ENCODE data around the gene KBTBD13. TPM values are rescaled to one million over a fixed set of nuclear protein-coding genes. Genes with fewer than 3 reads are reported as not detected.
A peak's percentile ranks its signal among the peaks of the same experiment; 100 is the strongest.

Gene KBTBD13
- total and polyA plus RNA-seq, 4 donors, result 0.04 to 0.23 (median 0.18) TPM

DNA sequence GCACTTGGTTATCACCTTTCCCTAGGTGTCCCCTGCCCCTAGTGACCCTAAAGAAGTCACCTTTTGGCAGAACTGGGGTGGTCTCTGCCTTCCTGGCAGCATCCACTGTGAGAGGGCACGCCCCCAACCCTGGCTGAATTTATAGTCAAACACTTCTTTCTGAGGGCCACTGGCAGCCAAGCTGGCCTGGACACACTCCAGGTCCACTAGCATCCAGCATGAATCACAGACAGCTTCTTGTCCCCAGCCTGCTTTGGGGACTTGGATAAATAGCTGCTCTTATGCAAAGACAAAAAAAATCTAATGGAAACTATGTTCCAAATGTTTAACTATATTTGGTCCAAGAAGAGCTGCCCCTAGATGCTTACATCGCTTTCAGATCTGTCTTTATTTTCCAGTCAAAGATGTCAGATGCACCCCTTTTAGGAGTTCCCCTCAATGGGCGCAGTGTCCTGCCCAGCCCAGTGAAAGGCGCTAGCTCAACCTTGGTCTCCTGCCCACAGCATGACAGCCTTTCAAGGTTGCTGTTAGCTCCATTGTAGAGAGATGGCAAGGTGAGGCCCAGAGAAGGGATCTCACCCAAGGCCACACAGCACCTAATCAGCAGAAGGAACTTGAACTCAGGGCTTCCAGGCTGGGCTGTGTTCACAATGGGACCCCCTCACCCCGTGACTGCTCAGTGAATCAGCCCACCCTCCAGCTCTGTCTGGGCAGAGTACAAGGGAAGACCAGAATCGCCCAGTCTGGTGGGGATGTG is 15.7 kb upstream of the KBTBD13 start:
- H3K9me3 ChIP-seq (ENCODE audit: control insufficient read depth in 4 of 4, insufficient read depth in 3 of 4, low read length in 3 of 4), result no peaks in the 10 kb centered on the region
- DNase-seq (peak; percentile 58 to 80 (median 70)), ATAC-seq (ENCODE audit: insufficient read depth, low FRiP score) (no peak)
- TF ChIP-seq, protein P1, sequence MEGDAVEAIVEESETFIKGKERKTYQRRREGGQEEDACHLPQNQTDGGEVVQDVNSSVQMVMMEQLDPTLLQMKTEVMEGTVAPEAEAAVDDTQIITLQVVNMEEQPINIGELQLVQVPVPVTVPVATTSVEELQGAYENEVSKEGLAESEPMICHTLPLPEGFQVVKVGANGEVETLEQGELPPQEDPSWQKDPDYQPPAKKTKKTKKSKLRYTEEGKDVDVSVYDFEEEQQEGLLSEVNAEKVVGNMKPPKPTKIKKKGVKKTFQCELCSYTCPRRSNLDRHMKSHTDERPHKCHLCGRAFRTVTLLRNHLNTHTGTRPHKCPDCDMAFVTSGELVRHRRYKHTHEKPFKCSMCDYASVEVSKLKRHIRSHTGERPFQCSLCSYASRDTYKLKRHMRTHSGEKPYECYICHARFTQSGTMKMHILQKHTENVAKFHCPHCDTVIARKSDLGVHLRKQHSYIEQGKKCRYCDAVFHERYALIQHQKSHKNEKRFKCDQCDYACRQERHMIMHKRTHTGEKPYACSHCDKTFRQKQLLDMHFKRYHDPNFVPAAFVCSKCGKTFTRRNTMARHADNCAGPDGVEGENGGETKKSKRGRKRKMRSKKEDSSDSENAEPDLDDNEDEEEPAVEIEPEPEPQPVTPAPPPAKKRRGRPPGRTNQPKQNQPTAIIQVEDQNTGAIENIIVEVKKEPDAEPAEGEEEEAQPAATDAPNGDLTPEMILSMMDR (IDR thresholded peaks at IDR 0.05; ENCODE audit: control extremely low read depth, extremely low read depth), result no peak
- peaks cover 0 to 83% (median 37%) of the 10 kb centered on the region in 4 donors for H3K36me3 ChIP-seq (ENCODE audit: control insufficient read depth in 4 of 4, insufficient read depth in 4 of 4, low read length in 4 of 4)
- H3K27ac ChIP-seq (ENCODE audit: low read depth in 1 of 2, low read length in 1 of 2), result peak overlapping the region; percentile 21 to 62
- H3K4me1 ChIP-seq (ENCODE audit: control insufficient read depth in 5 of 5, insufficient read depth in 5 of 5, low read length in 5 of 5), result peaks cover 0 to 79% (median 13%) of the 10 kb centered on the region in 5 donors
- WGBS, 2 donors, result 72 to 83% methylated on average over 6 of the region's 6 CpGs
- no peak overlapping the region for H3K4me3 ChIP-seq
- H3K9ac ChIP-seq (ENCODE audit: insufficient read depth in 1 of 2, low read length in 2 of 2), result peak overlapping the region in 1 of 2 donors; percentile 42
- H3K27me3 ChIP-seq (ENCODE audit: control insufficient read depth in 3 of 3, insufficient read depth in 3 of 3, low read length in 2 of 3), result no peaks in the 10 kb centered on the region

DNA sequence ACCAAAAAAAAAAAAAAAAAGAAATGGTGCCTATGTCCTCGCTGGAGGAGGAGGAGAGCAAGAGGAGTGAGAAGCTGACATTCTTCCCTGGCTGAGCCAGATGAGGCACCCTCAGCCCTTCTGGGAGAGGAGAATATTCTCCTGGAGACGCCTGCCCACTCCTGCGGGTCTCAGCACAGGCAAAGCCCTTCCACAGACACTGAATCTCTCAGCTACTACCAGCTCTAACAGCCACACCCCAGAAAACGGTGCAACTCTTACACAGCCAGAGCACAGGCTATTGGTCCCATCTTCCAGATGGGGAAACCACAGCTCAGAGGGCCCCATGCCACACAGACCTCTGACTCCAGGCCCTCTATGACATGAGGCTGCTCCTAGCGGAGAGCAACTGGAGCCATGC is 14.5 kb upstream of the KBTBD13 start:
- Histone ChIP-seq H3K27me3 (ENCODE audit: control insufficient read depth in 3 of 3, insufficient read depth in 3 of 3, low read length in 2 of 3) (no peaks in the 10 kb centered on the region), H3K4me3 (no peak overlapping the region), H3K36me3 (ENCODE audit: control insufficient read depth in 4 of 4, insufficient read depth in 4 of 4, low read length in 4 of 4) (peaks cover 0 to 72% (median 33%) of the 10 kb centered on the region in 4 donors), H3K9me3 (ENCODE audit: control insufficient read depth in 4 of 4, insufficient read depth in 3 of 4, low read length in 3 of 4) (no peaks in the 10 kb centered on the region), H3K9ac (ENCODE audit: insufficient read depth in 1 of 2, low read length in 2 of 2) (no peak overlapping the region), H3K27ac (ENCODE audit: low read depth in 1 of 2, low read length in 1 of 2) (peak overlapping the region in 1 of 2 donors; percentile 33), H3K4me1 (ENCODE audit: control insufficient read depth in 5 of 5, insufficient read depth in 5 of 5, low read length in 5 of 5) (peaks cover 0 to 74% (median 13%) of the 10 kb centered on the region in 5 donors)
- TF ChIP-seq, protein P1 (IDR thresholded peaks at IDR 0.05; ENCODE audit: control extremely low read depth, extremely low read depth), result no peak
- WGBS, 2 donors, result 75 to 84% methylated on average over 5 of the region's 5 CpGs
- DNase-seq, result no peak
- ATAC-seq (ENCODE audit: insufficient read depth, low FRiP score), result no peak

DNA sequence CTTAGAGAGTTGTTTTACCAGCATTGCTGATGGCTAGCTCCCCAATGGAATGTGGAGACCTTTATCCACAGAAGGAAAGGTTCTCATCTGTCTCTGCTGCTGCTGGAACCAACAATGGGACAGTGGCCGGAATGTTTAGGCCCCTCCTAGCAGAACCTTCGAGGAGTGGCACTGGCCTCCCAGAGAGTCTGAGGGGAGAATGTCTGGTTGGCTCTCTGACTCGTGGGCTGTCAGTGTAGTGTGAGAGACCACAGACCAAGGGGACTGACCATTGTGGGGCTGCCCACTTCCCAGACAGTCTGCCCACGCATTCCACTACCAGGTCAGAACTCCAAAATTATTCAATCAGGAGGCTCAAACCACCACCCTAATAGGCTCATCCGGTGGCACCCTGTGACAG is 13.8 kb upstream of the KBTBD13 start:
- DNase-seq (no peak), ATAC-seq (ENCODE audit: insufficient read depth, low FRiP score) (no peak)
- 75 to 76% methylated on average over 5 of the region's 5 CpGs for WGBS, 2 donors
- Histone ChIP-seq H3K27me3 (ENCODE audit: control insufficient read depth in 3 of 3, insufficient read depth in 3 of 3, low read length in 2 of 3) (no peaks in the 10 kb centered on the region), H3K27ac (ENCODE audit: low read depth in 1 of 2, low read length in 1 of 2) (no peak overlapping the region), H3K4me3 (no peak overlapping the region), H3K9me3 (ENCODE audit: control insufficient read depth in 4 of 4, insufficient read depth in 3 of 4, low read length in 3 of 4) (no peaks in the 10 kb centered on the region), H3K36me3 (ENCODE audit: control insufficient read depth in 4 of 4, insufficient read depth in 4 of 4, low read length in 4 of 4) (peaks cover 0 to 71% (median 30%) of the 10 kb centered on the region in 4 donors), H3K9ac (ENCODE audit: insufficient read depth in 1 of 2, low read length in 2 of 2) (peak overlapping the region in 1 of 2 donors; percentile 40), H3K4me1 (ENCODE audit: control insufficient read depth in 5 of 5, insufficient read depth in 5 of 5, low read length in 5 of 5) (peaks cover 0 to 68% (median 13%) of the 10 kb centered on the region in 5 donors)
- TF ChIP-seq, protein P1 (IDR thresholded peaks at IDR 0.05; ENCODE audit: control extremely low read depth, extremely low read depth), result no peak

Data from lung (tissue), 12 donors.